CD4-positive, alpha-beta T cell (primary cell): ENCODE results near the gene SMIM1. TPM values are rescaled to one million over a fixed set of nuclear protein-coding genes. Genes with fewer than 3 reads are reported as not detected.

Experiments
- ATAC-seq: fragments of 200-7000 bp; cut with Tn5 transposase; one replicate; pipeline ENCODE4 v1.10.0; 2022; ENCODE audit warnings: mild to moderate bottlenecking; ENCODE audit not compliant: poor library complexity
- CTCF ChIA-PET: fragments of 350-600 bp; sonication (Branson Sonifier 250); formaldehyde crosslinking; loops from one replicate; lab custom pipeline; 2021; ENCODE audit warnings: antibody characterized with exemption, inconsistent platforms; lab: Charles Lee
- POLR2A ChIA-PET: fragments of 350-600 bp; sonication (Branson Sonifier 250); formaldehyde crosslinking; loops from one replicate; lab custom pipeline; 2021; ENCODE audit warnings: antibody characterized with exemption, inconsistent platforms; lab: Charles Lee
- DNase-seq, 14 experiments: peaks; one replicate each; pipeline ENCODE4 v3.0.0-alpha.2; 2013 to 2020; ENCODE audit warnings: mixed read lengths in 2 of 14
- H3K27ac ChIP-seq, 2 donors: one replicate each; pipeline versions ENCODE4 v1.5.1 to v1.7.0; 2013; ENCODE audit warnings: low read length in 2 of 2, low read depth in 1 of 2, mild to moderate bottlenecking in 1 of 2
- H3K27me3 ChIP-seq, 2 experiments: 1 replicate in 1 of 2; 2 replicates in 1 of 2; pipeline versions ENCODE4 v1.6.1 to v1.7.0; 2013; ENCODE audit warnings: low read length in 2 of 2, control low read depth in 1 of 2, mild to moderate bottlenecking in 1 of 2, moderate library complexity in 1 of 2; ENCODE audit not compliant: insufficient read depth in 2 of 2, control insufficient read depth in 1 of 2
- H3K36me3 ChIP-seq: one replicate; pipeline ENCODE4 v1.6.1; 2013; ENCODE audit warnings: low read length, control low read depth; ENCODE audit not compliant: insufficient read depth
- H3K4me1 ChIP-seq: one replicate; pipeline ENCODE4 v1.6.1; 2013; ENCODE audit warnings: low read length, control low read depth; ENCODE audit not compliant: insufficient read depth
- H3K4me3 ChIP-seq: one replicate; pipeline ENCODE4 v1.5.1; 2013; ENCODE audit warnings: mild to moderate bottlenecking, low read length, moderate library complexity
- H3K9me3 ChIP-seq, 2 experiments: 1 replicate in 1 of 2; 2 replicates in 1 of 2; pipeline versions ENCODE4 v1.6.1 to v1.7.0; 2013; ENCODE audit warnings: low read length in 2 of 2, mild to moderate bottlenecking in 2 of 2, control low read depth in 1 of 2, moderate library complexity in 1 of 2; ENCODE audit not compliant: control insufficient read depth in 1 of 2, insufficient read depth in 1 of 2
- H3K27ac Mint-ChIP-seq: one replicate; pipeline ENCODE4 v1.8.0; 2020; ENCODE audit warnings: mixed read lengths
- H3K27me3 Mint-ChIP-seq: one replicate; pipeline ENCODE4 v1.8.0; 2021; ENCODE audit warnings: mixed read lengths
- H3K36me3 Mint-ChIP-seq: one replicate; pipeline ENCODE4 v1.8.0; 2021; ENCODE audit warnings: low read depth, mixed read lengths
- H3K4me1 Mint-ChIP-seq: one replicate; pipeline ENCODE4 v1.8.0; 2021; ENCODE audit warnings: low read depth, mixed read lengths
- H3K4me3 Mint-ChIP-seq: one replicate; pipeline ENCODE4 v1.8.0; 2020; ENCODE audit warnings: mild to moderate bottlenecking, mixed read lengths
- H3K9me3 Mint-ChIP-seq: one replicate; pipeline ENCODE4 v1.8.0; 2020; ENCODE audit warnings: mixed read lengths
- CTCF ChIP-seq: fragments of 200-600 bp; IDR thresholded peaks from one replicate; pipeline ENCODE4 v1.8.0; 2022; ENCODE audit warnings: antibody characterized with exemption, mild to moderate bottlenecking
- intact Hi-C, 2 experiments: fragments of 100-400 bp; cut with DNase I in 1 of 2; cut with micrococcal nuclease in 1 of 2; formaldehyde crosslinking; loops; one replicate each; pipeline versions ENCODE4 v1.15.1 to v1.9.0; 2023 to 2025; cut with DNase I, micrococcal nuclease
- total RNA-seq, 174 experiments: library from RNA in 2 of 174; stranded (reverse) in 2 of 174; gene quantifications; one replicate each; pipeline ENCODE4 v1.2.3 and lab custom pipeline; 2021 to 2026

The SMIM1 gene
- total RNA-seq, 2 experiments from 2014 or later = 1.8 to 2.6 TPM

DNA sequence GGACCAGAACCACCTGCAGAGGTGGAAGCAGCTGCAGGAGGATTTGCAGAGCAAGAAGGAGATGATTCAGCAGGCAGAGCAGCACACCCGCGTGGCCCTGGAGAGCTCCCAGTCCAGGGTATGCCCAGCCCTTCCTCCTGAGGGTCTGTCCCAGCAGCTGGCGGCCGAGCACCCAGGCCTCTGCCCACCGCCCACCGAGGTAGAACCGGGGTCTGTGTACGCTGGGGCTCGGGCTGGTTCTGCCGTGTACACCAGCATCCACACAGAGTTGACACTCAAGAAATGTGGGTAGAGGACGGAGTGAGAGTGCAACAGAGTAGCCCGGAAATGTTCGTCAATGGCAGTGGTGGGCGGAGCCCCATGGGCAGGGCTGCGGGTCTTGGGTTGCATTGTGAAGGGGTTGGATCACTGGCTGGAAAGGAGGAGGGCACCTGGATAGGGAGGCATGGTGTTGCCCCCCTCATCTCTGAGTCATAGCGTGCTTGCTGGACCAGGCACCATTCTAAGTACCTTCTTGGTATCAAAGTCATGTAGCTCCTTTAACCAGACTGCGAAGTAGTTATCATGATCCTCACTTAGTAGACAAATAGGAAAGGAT is 5.1 kb upstream of the SMIM1 start:
- POLR2A ChIA-PET = interaction anchor here (0.5 to 1.2 kb wide), 2 partner anchors 26 to 37 kb away, joined by 3 read pairs; no protein-coding TSS in a partner anchor
- Mint-ChIP-seq H3K27me3 (peaks cover 20% of the 10 kb centered on the region), H3K27ac (no peak overlapping the region), H3K4me3 (no peak overlapping the region), H3K4me1 (no peaks in the 10 kb centered on the region), H3K36me3 (no peaks in the 10 kb centered on the region), H3K9me3 (no peaks in the 10 kb centered on the region)
- no peak overlapping the region for H3K4me3 ChIP-seq
- no peak for DNase-seq
- TF ChIP-seq CTCF = no peak
- peaks cover 0 to 3% of the 10 kb centered on the region in 2 experiments for H3K27me3 ChIP-seq
- peaks cover 0 to 5% of the 10 kb centered on the region in 2 experiments for H3K9me3 ChIP-seq
- intact Hi-C loops = no loop called here
- H3K36me3 ChIP-seq = no peaks in the 10 kb centered on the region
- CTCF ChIA-PET = no interaction called here
- H3K27ac ChIP-seq = no peak overlapping the region
- H3K4me1 ChIP-seq = peaks cover 13% of the 10 kb centered on the region
- ATAC-seq = no peak

- intact Hi-C loops = no loop called here
- Histone ChIP-seq H3K9me3 (no peaks in the 10 kb centered on the region), H3K4me1 (peaks cover 21% of the 10 kb centered on the region), H3K4me3 (no peak overlapping the region), H3K36me3 (no peaks in the 10 kb centered on the region), H3K27ac (no peak overlapping the region), H3K27me3 (no peaks in the 10 kb centered on the region)
- H3K27ac Mint-ChIP-seq = no peak overlapping the region
- no peaks in the 10 kb centered on the region for H3K36me3 Mint-ChIP-seq
- no peak for TF ChIP-seq CTCF
- H3K4me1 Mint-ChIP-seq = no peaks in the 10 kb centered on the region
- ATAC-seq = no peak
- no peak overlapping the region for H3K4me3 Mint-ChIP-seq
- POLR2A ChIA-PET = no interaction called here
- CTCF ChIA-PET = no interaction called here
- H3K27me3 Mint-ChIP-seq = peaks cover 19% of the 10 kb centered on the region
- peak in 1 of 14 experiments; percentile 10 for DNase-seq
- no peaks in the 10 kb centered on the region for H3K9me3 Mint-ChIP-seq
Measured at GRCh38 chr1:3768811-3769390, 3.6 kb upstream of the SMIM1 start.

- intact Hi-C loops = loop anchor here in 1 of 2 experiments (10.0 kb wide), 1 partner anchor 1245 kb away; the partner anchor contains the start of gene PANK4
- CTCF ChIA-PET = no interaction called here
Measured at GRCh38 chr1:3770047-3770765, 2.3 kb upstream of the SMIM1 start.

More at GRCh38 chr1:3770047-3770765, 2.3 kb upstream of the SMIM1 start:
- POLR2A ChIA-PET = no interaction called here
- no peaks in the 10 kb centered on the region for H3K36me3 ChIP-seq
- no peaks in the 10 kb centered on the region for H3K4me1 Mint-ChIP-seq
- no peaks in the 10 kb centered on the region for H3K9me3 ChIP-seq
- H3K4me3 Mint-ChIP-seq = peak overlapping the region; percentile 60
- no peak overlapping the region for H3K27ac Mint-ChIP-seq
- no peak for DNase-seq
- ATAC-seq = no peak
- no peak overlapping the region for H3K27ac ChIP-seq
- H3K27me3 ChIP-seq = no peaks in the 10 kb centered on the region
- peaks cover 9% of the 10 kb centered on the region for H3K27me3 Mint-ChIP-seq
- no peak for TF ChIP-seq CTCF
- peaks cover 23% of the 10 kb centered on the region for H3K4me1 ChIP-seq
- H3K4me3 ChIP-seq = no peak overlapping the region
- no peaks in the 10 kb centered on the region for H3K9me3 Mint-ChIP-seq
- H3K36me3 Mint-ChIP-seq = no peaks in the 10 kb centered on the region
